Liver (tissue), 9 donors: ENCODE results near the gene LPAR4. TPM values are rescaled to one million over a fixed set of nuclear protein-coding genes. Genes with fewer than 3 reads are reported as not detected.

ENCODE experiments used
- DNase-seq: peaks from one replicate; pipeline ENCODE4 v3.0.0-alpha.2; 2017; ENCODE audit warnings: low spot score
- H3K27ac ChIP-seq, 2 donors: one replicate each; pipeline ENCODE4 v1.7.0; 2013; ENCODE audit warnings: inconsistent platforms in 2 of 2, low read length in 2 of 2, control low read depth in 1 of 2, low read depth in 1 of 2, mild to moderate bottlenecking in 1 of 2
- H3K27me3 ChIP-seq, 4 donors: one replicate each; pipeline versions ENCODE4 v1.6.1 to v1.7.0; 2013; ENCODE audit warnings: low read length in 3 of 4, inconsistent platforms in 1 of 4, mild to moderate bottlenecking in 1 of 4, moderate library complexity in 1 of 4; ENCODE audit not compliant: control insufficient read depth in 4 of 4, insufficient read depth in 4 of 4
- H3K36me3 ChIP-seq, 4 donors: one replicate each; pipeline versions ENCODE4 v1.6.1 to v1.7.0; 2013; ENCODE audit warnings: low read length in 3 of 4, mild to moderate bottlenecking in 3 of 4, low read depth in 1 of 4, moderate library complexity in 1 of 4; ENCODE audit not compliant: control insufficient read depth in 4 of 4, insufficient read depth in 3 of 4
- H3K4me1 ChIP-seq, 4 donors: one replicate each; pipeline versions ENCODE4 v1.6.1 to v1.7.0; 2013; ENCODE audit warnings: low read length in 3 of 4, mild to moderate bottlenecking in 3 of 4, moderate library complexity in 1 of 4; ENCODE audit not compliant: control insufficient read depth in 4 of 4, insufficient read depth in 4 of 4
- H3K4me3 ChIP-seq, 3 donors: one replicate each; pipeline versions ENCODE4 v1.6.1 to v1.7.0; 2013; ENCODE audit warnings: low read length in 3 of 3, control low read depth in 1 of 3, low read depth in 1 of 3, mild to moderate bottlenecking in 1 of 3
- H3K9ac ChIP-seq, 2 donors: one replicate each; pipeline ENCODE4 v1.7.0; 2013; ENCODE audit warnings: low read length in 2 of 2, mild to moderate bottlenecking in 2 of 2, moderate library complexity in 2 of 2, control low read depth in 1 of 2, low read depth in 1 of 2
- H3K9me3 ChIP-seq, 4 donors: one replicate each; pipeline versions ENCODE4 v1.6.1 to v1.7.0; 2013; ENCODE audit warnings: low read length in 3 of 4; ENCODE audit not compliant: control insufficient read depth in 4 of 4
- FOXA2 ChIP-seq: IDR thresholded peaks from 2 replicates; pipeline ENCODE4 v1.6.1; 2016; ENCODE audit warnings: antibody characterized with exemption
- GABPA ChIP-seq, 2 donors: IDR thresholded peaks in 1 of 2; conservative IDR thresholded peaks in 1 of 2; 2 replicates each; pipeline ENCODE4 v1.6.1; 2016; ENCODE audit warnings: antibody characterized with exemption in 2 of 2, mild to moderate bottlenecking in 1 of 2, moderate library complexity in 1 of 2
- HNF4A ChIP-seq, 2 donors: conservative IDR thresholded peaks; 2 replicates each; pipeline ENCODE4 v1.6.1; 2016; ENCODE audit warnings: antibody characterized with exemption in 2 of 2, mild to moderate bottlenecking in 2 of 2
- HNF4G ChIP-seq: IDR thresholded peaks from 2 replicates; pipeline ENCODE4 v1.6.1; 2016; ENCODE audit warnings: antibody characterized with exemption
- JUND ChIP-seq, 2 donors: IDR thresholded peaks; 2 replicates each; pipeline ENCODE4 v1.6.1; 2016; ENCODE audit warnings: antibody characterized with exemption in 2 of 2
- NR2F2 ChIP-seq: IDR thresholded peaks from 2 replicates; pipeline ENCODE4 v1.6.1; 2016; ENCODE audit warnings: antibody characterized with exemption
- RAD21 ChIP-seq, 2 donors: IDR thresholded peaks; 2 replicates each; pipeline ENCODE4 v1.6.1; 2016; ENCODE audit warnings: antibody characterized with exemption in 2 of 2, mild to moderate bottlenecking in 2 of 2
- RXRA ChIP-seq, 2 donors: IDR thresholded peaks; 2 replicates each; pipeline ENCODE4 v1.6.1; 2017 to 2018; ENCODE audit warnings: antibody characterized with exemption in 2 of 2, mild to moderate bottlenecking in 1 of 2
- SP1 ChIP-seq: IDR thresholded peaks from 2 replicates; pipeline ENCODE4 v1.6.1; 2018; ENCODE audit warnings: antibody characterized with exemption, mild to moderate bottlenecking
- TAF1 ChIP-seq: conservative IDR thresholded peaks from 2 replicates; pipeline ENCODE4 v1.6.1; 2016; ENCODE audit warnings: antibody characterized with exemption, mild to moderate bottlenecking
- YY1 ChIP-seq: IDR thresholded peaks from 2 replicates; pipeline ENCODE4 v1.6.1; 2016; ENCODE audit warnings: antibody characterized with exemption, mild to moderate bottlenecking
- WGBS: extraction: QIAGEN DNeasy Blood & Tissue Kit; methylation state at CpG from one replicate; pipeline ENCODE4 v1.1.7; 2013; 5-methylcytosine and 5-hydroxymethylcytosine counted together
- polyA plus RNA-seq, 2 donors: library from polyadenylated mRNA; stranded (reverse) in 1 of 2; unstranded in 1 of 2; fragments of 200-250 nt in 1 of 2; fragments of >200 nt in 1 of 2; fragmentation: Nextera tagmentation in 1 of 2; extraction: Ambion mirVana in 1 of 2; gene quantifications; one replicate each; pipeline versions ENCODE4 v1.2.1 to v1.2.3, GENCODE V29; 2013 to 2015
- total RNA-seq, 2 donors: library from RNA; depleted of rRNA; stranded (reverse); fragments of >200 nt; gene quantifications; one replicate each; pipeline ENCODE4 v1.2.3, GENCODE V29; 2014
- TF ChIP-seq, protein P1 (sequence below): IDR thresholded peaks from 2 replicates; pipeline ENCODE4 v1.6.1; 2016; ENCODE audit warnings: antibody characterized with exemption, mild to moderate bottlenecking
- TF ChIP-seq, protein P2 (sequence below): IDR thresholded peaks from 2 replicates; pipeline ENCODE4 v1.6.1; 2016; ENCODE audit warnings: antibody characterized with exemption
- TF ChIP-seq, protein P3 (sequence below): fragments of 150-350 bp; IDR thresholded peaks from 2 replicates; pipeline ENCODE4 v1.5.1; 2017; ENCODE audit warnings: improper control_type of control experiment, low read depth, low read length; ENCODE audit not compliant: missing input control
- donor health status: healthy.
- donor health status: healthy.
- donor health status: healthy.
- donor health status: healthy.
- donor health status: healthy.

LPAR4 gene, protein sequence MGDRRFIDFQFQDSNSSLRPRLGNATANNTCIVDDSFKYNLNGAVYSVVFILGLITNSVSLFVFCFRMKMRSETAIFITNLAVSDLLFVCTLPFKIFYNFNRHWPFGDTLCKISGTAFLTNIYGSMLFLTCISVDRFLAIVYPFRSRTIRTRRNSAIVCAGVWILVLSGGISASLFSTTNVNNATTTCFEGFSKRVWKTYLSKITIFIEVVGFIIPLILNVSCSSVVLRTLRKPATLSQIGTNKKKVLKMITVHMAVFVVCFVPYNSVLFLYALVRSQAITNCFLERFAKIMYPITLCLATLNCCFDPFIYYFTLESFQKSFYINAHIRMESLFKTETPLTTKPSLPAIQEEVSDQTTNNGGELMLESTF
- total RNA-seq (under 1 TPM in 1 of 2 donors, not detected in 1; 0.33 TPM), polyA plus RNA-seq (not detected)

DNA sequence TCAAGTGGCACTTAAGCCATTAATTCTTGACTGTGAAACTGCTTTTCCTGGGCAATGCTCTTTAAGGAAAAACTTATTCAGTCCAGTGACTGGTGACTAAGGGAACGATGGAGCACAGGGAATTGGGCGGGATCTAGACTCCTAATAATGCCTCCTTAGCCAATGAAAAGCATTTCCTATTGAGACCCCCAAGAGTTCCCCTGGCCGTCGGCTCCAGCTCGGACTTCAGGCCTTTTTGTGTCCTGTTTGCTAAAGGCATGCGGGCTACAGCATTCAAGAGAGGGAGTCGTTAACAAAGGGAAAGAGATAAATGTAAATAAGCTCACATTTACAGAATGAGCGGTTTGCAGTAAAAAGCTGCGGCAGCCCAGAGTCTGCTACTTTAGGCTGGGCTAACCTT, at the start of gene LPAR4:
Gene LPAR4, plus strand, starts transcription at position 232 of the 400 bp plus-strand sequence. CDS start 7,150 bp downstream, outside the sequence.
- peaks cover 0 to 7% (median 0%) of the 10 kb centered on the region in 4 donors for H3K27me3 ChIP-seq
- H3K9ac ChIP-seq: no peak within 1 kb of the TSS
- no peak within 1 kb of the TSS for H3K4me3 ChIP-seq
- no peaks in the 10 kb centered on the region for H3K9me3 ChIP-seq
- H3K36me3 ChIP-seq: no peaks in the 10 kb centered on the region
- TF ChIP-seq, protein P1, sequence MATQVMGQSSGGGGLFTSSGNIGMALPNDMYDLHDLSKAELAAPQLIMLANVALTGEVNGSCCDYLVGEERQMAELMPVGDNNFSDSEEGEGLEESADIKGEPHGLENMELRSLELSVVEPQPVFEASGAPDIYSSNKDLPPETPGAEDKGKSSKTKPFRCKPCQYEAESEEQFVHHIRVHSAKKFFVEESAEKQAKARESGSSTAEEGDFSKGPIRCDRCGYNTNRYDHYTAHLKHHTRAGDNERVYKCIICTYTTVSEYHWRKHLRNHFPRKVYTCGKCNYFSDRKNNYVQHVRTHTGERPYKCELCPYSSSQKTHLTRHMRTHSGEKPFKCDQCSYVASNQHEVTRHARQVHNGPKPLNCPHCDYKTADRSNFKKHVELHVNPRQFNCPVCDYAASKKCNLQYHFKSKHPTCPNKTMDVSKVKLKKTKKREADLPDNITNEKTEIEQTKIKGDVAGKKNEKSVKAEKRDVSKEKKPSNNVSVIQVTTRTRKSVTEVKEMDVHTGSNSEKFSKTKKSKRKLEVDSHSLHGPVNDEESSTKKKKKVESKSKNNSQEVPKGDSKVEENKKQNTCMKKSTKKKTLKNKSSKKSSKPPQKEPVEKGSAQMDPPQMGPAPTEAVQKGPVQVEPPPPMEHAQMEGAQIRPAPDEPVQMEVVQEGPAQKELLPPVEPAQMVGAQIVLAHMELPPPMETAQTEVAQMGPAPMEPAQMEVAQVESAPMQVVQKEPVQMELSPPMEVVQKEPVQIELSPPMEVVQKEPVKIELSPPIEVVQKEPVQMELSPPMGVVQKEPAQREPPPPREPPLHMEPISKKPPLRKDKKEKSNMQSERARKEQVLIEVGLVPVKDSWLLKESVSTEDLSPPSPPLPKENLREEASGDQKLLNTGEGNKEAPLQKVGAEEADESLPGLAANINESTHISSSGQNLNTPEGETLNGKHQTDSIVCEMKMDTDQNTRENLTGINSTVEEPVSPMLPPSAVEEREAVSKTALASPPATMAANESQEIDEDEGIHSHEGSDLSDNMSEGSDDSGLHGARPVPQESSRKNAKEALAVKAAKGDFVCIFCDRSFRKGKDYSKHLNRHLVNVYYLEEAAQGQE: no peak
- TF ChIP-seq RAD21 (IDR thresholded peaks at IDR 0.05) (no peak), YY1 (no peak), TAF1 (no peak), JUND (IDR thresholded peaks at IDR 0.05) (no peak), HNF4G (no peak), NR2F2 (no peak), FOXA2 (no peak), RXRA (IDR thresholded peaks at IDR 0.05) (no peak), HNF4A (conservative IDR thresholded peaks at IDR 0.05) (no peak)
- TF ChIP-seq, protein P2, sequence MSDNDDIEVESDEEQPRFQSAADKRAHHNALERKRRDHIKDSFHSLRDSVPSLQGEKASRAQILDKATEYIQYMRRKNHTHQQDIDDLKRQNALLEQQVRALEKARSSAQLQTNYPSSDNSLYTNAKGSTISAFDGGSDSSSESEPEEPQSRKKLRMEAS: no peak
- no peaks in the 10 kb centered on the region for H3K4me1 ChIP-seq
- no peak for DNase-seq
- 19% methylated on average over 9 of the region's 9 CpGs for WGBS
- H3K27ac ChIP-seq: no peak within 1 kb of the TSS

DNA sequence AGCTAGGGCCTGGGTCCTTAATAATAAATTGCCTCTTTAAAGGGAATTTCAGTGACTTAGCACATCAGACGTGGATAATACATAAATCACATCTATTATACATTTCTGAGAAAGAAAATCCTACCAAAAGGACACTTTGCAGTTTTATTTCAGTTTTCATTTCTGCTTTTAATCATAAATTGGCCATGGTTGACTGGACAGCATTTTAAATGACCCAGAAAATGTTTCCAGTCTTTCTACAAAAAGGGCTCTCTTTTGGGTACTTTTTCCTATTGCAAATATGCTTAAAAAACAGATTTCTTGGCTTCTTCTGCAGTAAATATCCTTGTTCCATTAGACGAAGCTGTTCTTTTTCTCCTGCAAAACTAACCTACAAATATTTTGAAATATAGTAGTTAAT, 41.4 kb upstream of the LPAR4 start:
- H3K4me1 ChIP-seq: no peaks in the 10 kb centered on the region
- no peak overlapping the region for H3K27ac ChIP-seq
- no peaks in the 10 kb centered on the region for H3K36me3 ChIP-seq
- DNase-seq: no peak
- H3K9ac ChIP-seq: no peak overlapping the region
- H3K27me3 ChIP-seq: peaks cover 0 to 2% (median 0%) of the 10 kb centered on the region in 4 donors
- WGBS: 64% methylated on average over 2 of the region's 2 CpGs
- no peak for TF ChIP-seq RAD21 (IDR thresholded peaks at IDR 0.05)
- TF ChIP-seq, protein P3, sequence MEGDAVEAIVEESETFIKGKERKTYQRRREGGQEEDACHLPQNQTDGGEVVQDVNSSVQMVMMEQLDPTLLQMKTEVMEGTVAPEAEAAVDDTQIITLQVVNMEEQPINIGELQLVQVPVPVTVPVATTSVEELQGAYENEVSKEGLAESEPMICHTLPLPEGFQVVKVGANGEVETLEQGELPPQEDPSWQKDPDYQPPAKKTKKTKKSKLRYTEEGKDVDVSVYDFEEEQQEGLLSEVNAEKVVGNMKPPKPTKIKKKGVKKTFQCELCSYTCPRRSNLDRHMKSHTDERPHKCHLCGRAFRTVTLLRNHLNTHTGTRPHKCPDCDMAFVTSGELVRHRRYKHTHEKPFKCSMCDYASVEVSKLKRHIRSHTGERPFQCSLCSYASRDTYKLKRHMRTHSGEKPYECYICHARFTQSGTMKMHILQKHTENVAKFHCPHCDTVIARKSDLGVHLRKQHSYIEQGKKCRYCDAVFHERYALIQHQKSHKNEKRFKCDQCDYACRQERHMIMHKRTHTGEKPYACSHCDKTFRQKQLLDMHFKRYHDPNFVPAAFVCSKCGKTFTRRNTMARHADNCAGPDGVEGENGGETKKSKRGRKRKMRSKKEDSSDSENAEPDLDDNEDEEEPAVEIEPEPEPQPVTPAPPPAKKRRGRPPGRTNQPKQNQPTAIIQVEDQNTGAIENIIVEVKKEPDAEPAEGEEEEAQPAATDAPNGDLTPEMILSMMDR: no peak
- TF ChIP-seq TAF1: no peak
- no peak for TF ChIP-seq HNF4G
- no peak for TF ChIP-seq GABPA (IDR thresholded peaks at IDR 0.05 in 1 of 2, conservative IDR thresholded peaks at IDR 0.05 in 1 of 2)
- no peak for TF ChIP-seq SP1
- no peaks in the 10 kb centered on the region for H3K9me3 ChIP-seq
- no peak overlapping the region for H3K4me3 ChIP-seq
